WTC11 (cell line): ENCODE measurements around the gene ANKRD22. TPM values are rescaled to one million over a fixed set of nuclear protein-coding genes. Genes with fewer than 3 reads are reported as not detected.

Experiments
- ATAC-seq: fragments of 200-7000 bp; cut with Tn5 transposase; 2 replicates; pipeline ENCODE4 v1.10.0; 2021; ENCODE audit warnings: mild to moderate bottlenecking, moderate library complexity
- CTCF ChIA-PET: fragments of 300-600 bp; sonication (Branson Sonifier 250); formaldehyde crosslinking; loops from one replicate; lab custom pipeline; 2021; ENCODE audit warnings: antibody characterized with exemption; lab: Charles Lee
- POLR2A ChIA-PET: fragments of 350-600 bp; sonication (Branson Sonifier 250); formaldehyde crosslinking; loops from one replicate; lab custom pipeline; 2021; ENCODE audit warnings: antibody characterized with exemption; lab: Charles Lee
- DNase-seq: peaks from one replicate; pipeline ENCODE4 v3.0.0; 2021; ENCODE audit warnings: low spot score
- H3K27ac Mint-ChIP-seq: 2 replicates; pipeline ENCODE4 v1.8.0; 2021; ENCODE audit warnings: mixed read lengths
- H3K27me3 Mint-ChIP-seq: 2 replicates; pipeline ENCODE4 v1.8.0; 2021; ENCODE audit warnings: low read depth, mild to moderate bottlenecking, moderate library complexity, mixed read lengths
- H3K36me3 Mint-ChIP-seq: 2 replicates; pipeline ENCODE4 v1.8.0; 2021; ENCODE audit warnings: mixed read lengths
- H3K4me1 Mint-ChIP-seq: 2 replicates; pipeline ENCODE4 v1.8.0; 2022; ENCODE audit warnings: mixed read lengths
- H3K4me3 Mint-ChIP-seq: 2 replicates; pipeline ENCODE4 v1.8.0; 2021; ENCODE audit warnings: mild to moderate bottlenecking, moderate library complexity, mixed read lengths
- H3K9me3 Mint-ChIP-seq: 2 replicates; pipeline ENCODE4 v1.8.0; 2021; ENCODE audit warnings: mixed read lengths
- GRHL2 ChIP-seq: fragments of 250-450 bp; sonication (Bioruptor Pico); IDR thresholded peaks from 2 replicates; pipeline ENCODE4 v1.8.0; 2022; ENCODE audit warnings: mild to moderate bottlenecking, moderate library complexity; ENCODE audit not compliant: insufficient replicate concordance, severe bottlenecking
- JUN ChIP-seq: sonication (generic); formaldehyde crosslinking; IDR thresholded peaks from 2 replicates; pipeline ENCODE4 v1.8.0; 2023; ENCODE audit warnings: mild to moderate bottlenecking, missing genetic modification reagents
- NFYB ChIP-seq: sonication (generic); formaldehyde crosslinking; conservative IDR thresholded peaks from 2 replicates; pipeline ENCODE4 v1.8.0; 2022; ENCODE audit warnings: low read depth, missing genetic modification reagents
- PRRX2 ChIP-seq: fragments of 250-450 bp; sonication (Bioruptor Pico); IDR thresholded peaks from 2 replicates; pipeline ENCODE4 v1.8.0; 2021; ENCODE audit warnings: mild to moderate bottlenecking
- RELA ChIP-seq: sonication (generic); formaldehyde crosslinking; IDR thresholded peaks from 2 replicates; pipeline ENCODE4 v1.8.1; 2022; ENCODE audit warnings: missing genetic modification reagents, mild to moderate bottlenecking, borderline replicate concordance
- SOX15 ChIP-seq: fragments of 250-450 bp; sonication (Bioruptor Pico); IDR thresholded peaks from 2 replicates; pipeline ENCODE4 v1.9.0; 2021; ENCODE audit warnings: mild to moderate bottlenecking
- ZBTB21 ChIP-seq: sonication (generic); formaldehyde crosslinking; IDR thresholded peaks from 2 replicates; pipeline ENCODE4 v1.8.1; 2023; ENCODE audit warnings: mild to moderate bottlenecking, missing genetic modification reagents, borderline replicate concordance
- ZNF121 ChIP-seq: sonication (generic); formaldehyde crosslinking; IDR thresholded peaks from 2 replicates; pipeline ENCODE4 v1.8.0; 2023; ENCODE audit warnings: missing genetic modification reagents
- ZNF232 ChIP-seq: sonication (generic); formaldehyde crosslinking; IDR thresholded peaks from 2 replicates; pipeline ENCODE4 v1.8.0; 2022; ENCODE audit warnings: mild to moderate bottlenecking, missing genetic modification reagents
- ZNF317 ChIP-seq: sonication (generic); formaldehyde crosslinking; IDR thresholded peaks from 2 replicates; pipeline ENCODE4 v1.8.1; 2023; ENCODE audit warnings: low read depth, mild to moderate bottlenecking, moderate library complexity, missing genetic modification reagents, borderline replicate concordance
- ZNF423 ChIP-seq: fragments of 250-450 bp; sonication (Bioruptor Pico); IDR thresholded peaks from 2 replicates; pipeline ENCODE4 v2.1.2; 2022; ENCODE audit warnings: mild to moderate bottlenecking, moderate library complexity
- total RNA-seq: library from RNA; stranded (reverse); gene quantifications from 3 replicates; pipeline ENCODE4 v1.2.3, GENCODE V29; 2021
- TF ChIP-seq, protein P1 (sequence below): sonication (generic); formaldehyde crosslinking; IDR thresholded peaks from 2 replicates; pipeline ENCODE4 v1.8.0; 2022; ENCODE audit warnings: mild to moderate bottlenecking, missing genetic modification reagents
- TF ChIP-seq, protein P2 (sequence below): sonication (generic); formaldehyde crosslinking; IDR thresholded peaks from 2 replicates; pipeline ENCODE4 v1.8.1; 2022; ENCODE audit warnings: missing genetic modification reagents, borderline replicate concordance
- TF ChIP-seq, protein P3 (sequence below): fragments of 250-450 bp; sonication (Bioruptor Pico); IDR thresholded peaks from 2 replicates; pipeline ENCODE4 v1.9.0; 2021; ENCODE audit warnings: mild to moderate bottlenecking
- TF ChIP-seq, protein P4 (sequence below): sonication (generic); formaldehyde crosslinking; IDR thresholded peaks from 2 replicates; pipeline ENCODE4 v1.8.0; 2023; ENCODE audit warnings: missing genetic modification reagents, mild to moderate bottlenecking, borderline replicate concordance
- TF ChIP-seq, protein P5 (sequence below): sonication (generic); formaldehyde crosslinking; IDR thresholded peaks from 2 replicates; pipeline ENCODE4 v1.8.0; 2022; ENCODE audit warnings: mild to moderate bottlenecking, missing genetic modification reagents
- TF ChIP-seq, protein P6 (sequence below): sonication (generic); formaldehyde crosslinking; IDR thresholded peaks from 2 replicates; pipeline ENCODE4 v1.8.1; 2022; ENCODE audit warnings: low read depth, missing genetic modification reagents, borderline replicate concordance
- TF ChIP-seq, protein P7 (sequence below): fragments of 250-450 bp; sonication (Bioruptor Pico); IDR thresholded peaks from 2 replicates; pipeline ENCODE4 v1.8.0; 2021; ENCODE audit warnings: mild to moderate bottlenecking
- TF ChIP-seq, protein P8 (sequence below): sonication (generic); formaldehyde crosslinking; conservative IDR thresholded peaks from 2 replicates; pipeline ENCODE4 v1.8.1; 2023; ENCODE audit warnings: mild to moderate bottlenecking, low read depth, missing genetic modification reagents, moderate library complexity

The ANKRD22 gene
- total RNA-seq, 1 experiment from 2014 or later: not detected

DNA sequence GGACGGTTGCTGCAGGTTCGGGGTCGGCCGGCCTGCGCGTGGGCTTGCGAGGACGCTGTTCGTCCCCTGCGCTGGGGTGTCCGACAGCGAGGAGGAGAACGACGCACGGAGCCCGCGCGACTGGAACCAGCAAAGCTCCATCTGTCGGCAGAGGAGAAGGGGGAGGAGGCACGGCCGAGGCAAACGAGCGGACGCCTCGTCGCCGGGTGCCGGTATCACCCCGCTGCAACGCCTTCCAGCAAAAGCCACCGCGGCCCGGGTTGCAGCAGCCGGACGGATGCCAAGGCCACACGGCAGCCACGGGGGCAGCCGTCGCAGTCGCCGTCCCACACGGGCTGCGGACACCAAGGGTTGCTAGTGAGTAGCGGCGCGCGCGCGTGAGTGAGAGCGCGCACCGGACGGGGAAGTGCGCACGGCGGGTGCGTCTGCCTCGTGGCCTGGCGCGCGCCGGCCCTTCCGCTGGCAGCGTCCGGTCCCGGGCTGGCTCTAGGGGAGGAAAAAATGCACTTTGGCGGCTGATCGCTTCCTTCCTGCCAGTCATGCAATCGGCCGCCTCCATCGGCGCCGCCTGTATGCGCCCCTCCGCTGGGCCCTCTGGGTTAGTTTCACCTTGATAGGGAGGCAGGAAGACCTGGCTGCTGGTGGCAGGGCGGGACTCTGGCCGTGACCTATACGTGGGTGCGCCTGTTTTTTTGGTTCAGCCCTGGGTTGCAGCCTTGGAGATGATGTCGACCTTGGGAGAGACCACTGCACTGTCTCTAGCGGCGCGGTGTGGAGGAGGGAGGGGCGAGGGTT lies 28.8 kb upstream of the ANKRD22 start (continued):
- TF ChIP-seq RELA (peak; percentile 81; the same call in 1 of the 2 replicates), ZNF423 (CRISPR knock-in tag) (no peak), ZNF232 (0 out of 2 replicates have a peak, but pooled peaks have one; percentile 37), NFYB (no peak), ZBTB21 (peak; percentile 78), GRHL2 (no peak)
- TF ChIP-seq, protein P1, sequence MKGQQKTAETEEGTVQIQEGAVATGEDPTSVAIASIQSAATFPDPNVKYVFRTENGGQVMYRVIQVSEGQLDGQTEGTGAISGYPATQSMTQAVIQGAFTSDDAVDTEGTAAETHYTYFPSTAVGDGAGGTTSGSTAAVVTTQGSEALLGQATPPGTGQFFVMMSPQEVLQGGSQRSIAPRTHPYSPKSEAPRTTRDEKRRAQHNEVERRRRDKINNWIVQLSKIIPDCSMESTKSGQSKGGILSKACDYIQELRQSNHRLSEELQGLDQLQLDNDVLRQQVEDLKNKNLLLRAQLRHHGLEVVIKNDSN (CRISPR knock-in tag): peak; percentile 70; the same call in 1 of the 2 replicates

DNA sequence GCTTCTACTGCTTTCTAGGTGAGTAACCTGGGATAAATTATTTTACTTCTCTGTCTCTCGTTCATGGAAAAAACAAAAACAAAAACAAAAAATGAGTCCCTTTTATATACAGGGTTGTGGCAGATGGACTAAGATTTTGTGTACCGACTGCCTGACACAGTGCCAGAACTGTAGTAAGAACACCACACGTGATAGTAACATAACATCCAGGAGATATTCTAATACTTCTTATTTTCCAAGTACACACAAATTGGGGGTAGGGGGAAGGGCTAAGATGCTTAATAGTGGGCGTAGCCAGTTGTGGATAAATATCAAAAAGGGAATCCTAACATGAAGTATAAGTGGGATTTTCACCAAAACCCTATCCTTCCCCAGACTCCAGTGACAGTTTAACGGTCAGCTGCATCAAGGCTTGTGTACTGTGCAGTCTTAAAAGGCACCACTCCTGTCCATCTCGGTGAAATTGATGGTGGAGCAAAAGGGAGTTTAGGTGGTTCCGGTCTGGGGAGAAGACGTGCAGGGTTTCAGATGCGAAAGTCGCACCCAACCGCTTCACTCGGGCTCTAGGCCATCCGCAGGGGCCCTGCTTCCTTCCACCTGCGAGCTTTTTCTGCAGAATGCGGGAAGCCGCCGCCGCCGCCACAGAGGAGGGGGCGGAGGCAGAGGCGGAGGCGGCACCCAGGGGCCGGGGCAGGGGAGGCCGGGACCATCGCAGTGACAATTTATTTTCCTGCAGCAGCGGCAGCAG lies 28.1 kb upstream of the ANKRD22 start, which contains the start of gene STAMBPL1:
STAMBPL1 (plus strand) TSS at position 712 of the 748 bp plus-strand sequence. CDS start 21,464 bp downstream, outside the sequence.
- DNase-seq (no peak), ATAC-seq (peak; percentile 49)
- POLR2A ChIA-PET: interaction anchor here (1.0 kb wide), 1 partner anchor 22 kb away, joined by 5 read pairs; no protein-coding TSS in a partner anchor
- Mint-ChIP-seq H3K27me3 (peaks cover 15% of the 10 kb centered on the region), H3K36me3 (no peaks in the 10 kb centered on the region), H3K9me3 (no peaks in the 10 kb centered on the region), H3K4me1 (peaks cover 50% of the 10 kb centered on the region), H3K4me3 (peak within 1 kb of the TSS; percentile 88), H3K27ac (peak within 1 kb of the TSS; percentile 89)
- CTCF ChIA-PET: interaction anchor here (0.6 to 2.0 kb wide), 11 partner anchors 13 to 328 kb away, joined by 3 to 11 read pairs (median 4); partner anchors contain the start of genes CH25H and FAS
- no peak for TF ChIP-seq ZNF121 (CRISPR knock-in tag)
- TF ChIP-seq, protein P2, sequence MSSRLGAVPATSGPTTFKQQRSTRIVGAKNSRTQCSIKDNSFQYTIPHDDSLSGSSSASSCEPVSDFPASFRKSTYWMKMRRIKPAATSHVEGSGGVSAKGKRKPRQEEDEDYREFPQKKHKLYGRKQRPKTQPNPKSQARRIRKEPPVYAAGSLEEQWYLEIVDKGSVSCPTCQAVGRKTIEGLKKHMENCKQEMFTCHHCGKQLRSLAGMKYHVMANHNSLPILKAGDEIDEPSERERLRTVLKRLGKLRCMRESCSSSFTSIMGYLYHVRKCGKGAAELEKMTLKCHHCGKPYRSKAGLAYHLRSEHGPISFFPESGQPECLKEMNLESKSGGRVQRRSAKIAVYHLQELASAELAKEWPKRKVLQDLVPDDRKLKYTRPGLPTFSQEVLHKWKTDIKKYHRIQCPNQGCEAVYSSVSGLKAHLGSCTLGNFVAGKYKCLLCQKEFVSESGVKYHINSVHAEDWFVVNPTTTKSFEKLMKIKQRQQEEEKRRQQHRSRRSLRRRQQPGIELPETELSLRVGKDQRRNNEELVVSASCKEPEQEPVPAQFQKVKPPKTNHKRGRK (CRISPR knock-in tag): no peak
- TF ChIP-seq, protein P3, sequence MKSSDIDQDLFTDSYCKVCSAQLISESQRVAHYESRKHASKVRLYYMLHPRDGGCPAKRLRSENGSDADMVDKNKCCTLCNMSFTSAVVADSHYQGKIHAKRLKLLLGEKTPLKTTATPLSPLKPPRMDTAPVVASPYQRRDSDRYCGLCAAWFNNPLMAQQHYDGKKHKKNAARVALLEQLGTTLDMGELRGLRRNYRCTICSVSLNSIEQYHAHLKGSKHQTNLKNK (CRISPR knock-in tag): no peak
- TF ChIP-seq, protein P4, sequence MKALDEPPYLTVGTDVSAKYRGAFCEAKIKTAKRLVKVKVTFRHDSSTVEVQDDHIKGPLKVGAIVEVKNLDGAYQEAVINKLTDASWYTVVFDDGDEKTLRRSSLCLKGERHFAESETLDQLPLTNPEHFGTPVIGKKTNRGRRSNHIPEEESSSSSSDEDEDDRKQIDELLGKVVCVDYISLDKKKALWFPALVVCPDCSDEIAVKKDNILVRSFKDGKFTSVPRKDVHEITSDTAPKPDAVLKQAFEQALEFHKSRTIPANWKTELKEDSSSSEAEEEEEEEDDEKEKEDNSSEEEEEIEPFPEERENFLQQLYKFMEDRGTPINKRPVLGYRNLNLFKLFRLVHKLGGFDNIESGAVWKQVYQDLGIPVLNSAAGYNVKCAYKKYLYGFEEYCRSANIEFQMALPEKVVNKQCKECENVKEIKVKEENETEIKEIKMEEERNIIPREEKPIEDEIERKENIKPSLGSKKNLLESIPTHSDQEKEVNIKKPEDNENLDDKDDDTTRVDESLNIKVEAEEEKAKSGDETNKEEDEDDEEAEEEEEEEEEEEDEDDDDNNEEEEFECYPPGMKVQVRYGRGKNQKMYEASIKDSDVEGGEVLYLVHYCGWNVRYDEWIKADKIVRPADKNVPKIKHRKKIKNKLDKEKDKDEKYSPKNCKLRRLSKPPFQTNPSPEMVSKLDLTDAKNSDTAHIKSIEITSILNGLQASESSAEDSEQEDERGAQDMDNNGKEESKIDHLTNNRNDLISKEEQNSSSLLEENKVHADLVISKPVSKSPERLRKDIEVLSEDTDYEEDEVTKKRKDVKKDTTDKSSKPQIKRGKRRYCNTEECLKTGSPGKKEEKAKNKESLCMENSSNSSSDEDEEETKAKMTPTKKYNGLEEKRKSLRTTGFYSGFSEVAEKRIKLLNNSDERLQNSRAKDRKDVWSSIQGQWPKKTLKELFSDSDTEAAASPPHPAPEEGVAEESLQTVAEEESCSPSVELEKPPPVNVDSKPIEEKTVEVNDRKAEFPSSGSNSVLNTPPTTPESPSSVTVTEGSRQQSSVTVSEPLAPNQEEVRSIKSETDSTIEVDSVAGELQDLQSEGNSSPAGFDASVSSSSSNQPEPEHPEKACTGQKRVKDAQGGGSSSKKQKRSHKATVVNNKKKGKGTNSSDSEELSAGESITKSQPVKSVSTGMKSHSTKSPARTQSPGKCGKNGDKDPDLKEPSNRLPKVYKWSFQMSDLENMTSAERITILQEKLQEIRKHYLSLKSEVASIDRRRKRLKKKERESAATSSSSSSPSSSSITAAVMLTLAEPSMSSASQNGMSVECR (CRISPR knock-in tag): no peak
- no peak for TF ChIP-seq JUN (CRISPR knock-in tag)
- TF ChIP-seq, protein P5, sequence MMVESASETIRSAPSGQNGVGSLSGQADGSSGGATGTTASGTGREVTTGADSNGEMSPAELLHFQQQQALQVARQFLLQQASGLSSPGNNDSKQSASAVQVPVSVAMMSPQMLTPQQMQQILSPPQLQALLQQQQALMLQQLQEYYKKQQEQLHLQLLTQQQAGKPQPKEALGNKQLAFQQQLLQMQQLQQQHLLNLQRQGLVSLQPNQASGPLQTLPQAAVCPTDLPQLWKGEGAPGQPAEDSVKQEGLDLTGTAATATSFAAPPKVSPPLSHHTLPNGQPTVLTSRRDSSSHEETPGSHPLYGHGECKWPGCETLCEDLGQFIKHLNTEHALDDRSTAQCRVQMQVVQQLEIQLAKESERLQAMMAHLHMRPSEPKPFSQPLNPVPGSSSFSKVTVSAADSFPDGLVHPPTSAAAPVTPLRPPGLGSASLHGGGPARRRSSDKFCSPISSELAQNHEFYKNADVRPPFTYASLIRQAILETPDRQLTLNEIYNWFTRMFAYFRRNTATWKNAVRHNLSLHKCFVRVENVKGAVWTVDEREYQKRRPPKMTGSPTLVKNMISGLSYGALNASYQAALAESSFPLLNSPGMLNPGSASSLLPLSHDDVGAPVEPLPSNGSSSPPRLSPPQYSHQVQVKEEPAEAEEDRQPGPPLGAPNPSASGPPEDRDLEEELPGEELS (CRISPR knock-in tag): no peak
- no peak for TF ChIP-seq ZNF317
- TF ChIP-seq, protein P6, sequence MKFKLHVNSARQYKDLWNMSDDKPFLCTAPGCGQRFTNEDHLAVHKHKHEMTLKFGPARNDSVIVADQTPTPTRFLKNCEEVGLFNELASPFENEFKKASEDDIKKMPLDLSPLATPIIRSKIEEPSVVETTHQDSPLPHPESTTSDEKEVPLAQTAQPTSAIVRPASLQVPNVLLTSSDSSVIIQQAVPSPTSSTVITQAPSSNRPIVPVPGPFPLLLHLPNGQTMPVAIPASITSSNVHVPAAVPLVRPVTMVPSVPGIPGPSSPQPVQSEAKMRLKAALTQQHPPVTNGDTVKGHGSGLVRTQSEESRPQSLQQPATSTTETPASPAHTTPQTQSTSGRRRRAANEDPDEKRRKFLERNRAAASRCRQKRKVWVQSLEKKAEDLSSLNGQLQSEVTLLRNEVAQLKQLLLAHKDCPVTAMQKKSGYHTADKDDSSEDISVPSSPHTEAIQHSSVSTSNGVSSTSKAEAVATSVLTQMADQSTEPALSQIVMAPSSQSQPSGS: no peak
- TF ChIP-seq PRRX2 (CRISPR knock-in tag): no peak
- TF ChIP-seq, protein P7, sequence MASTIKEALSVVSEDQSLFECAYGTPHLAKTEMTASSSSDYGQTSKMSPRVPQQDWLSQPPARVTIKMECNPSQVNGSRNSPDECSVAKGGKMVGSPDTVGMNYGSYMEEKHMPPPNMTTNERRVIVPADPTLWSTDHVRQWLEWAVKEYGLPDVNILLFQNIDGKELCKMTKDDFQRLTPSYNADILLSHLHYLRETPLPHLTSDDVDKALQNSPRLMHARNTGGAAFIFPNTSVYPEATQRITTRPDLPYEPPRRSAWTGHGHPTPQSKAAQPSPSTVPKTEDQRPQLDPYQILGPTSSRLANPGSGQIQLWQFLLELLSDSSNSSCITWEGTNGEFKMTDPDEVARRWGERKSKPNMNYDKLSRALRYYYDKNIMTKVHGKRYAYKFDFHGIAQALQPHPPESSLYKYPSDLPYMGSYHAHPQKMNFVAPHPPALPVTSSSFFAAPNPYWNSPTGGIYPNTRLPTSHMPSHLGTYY (CRISPR knock-in tag): no peak
- TF ChIP-seq, protein P8, sequence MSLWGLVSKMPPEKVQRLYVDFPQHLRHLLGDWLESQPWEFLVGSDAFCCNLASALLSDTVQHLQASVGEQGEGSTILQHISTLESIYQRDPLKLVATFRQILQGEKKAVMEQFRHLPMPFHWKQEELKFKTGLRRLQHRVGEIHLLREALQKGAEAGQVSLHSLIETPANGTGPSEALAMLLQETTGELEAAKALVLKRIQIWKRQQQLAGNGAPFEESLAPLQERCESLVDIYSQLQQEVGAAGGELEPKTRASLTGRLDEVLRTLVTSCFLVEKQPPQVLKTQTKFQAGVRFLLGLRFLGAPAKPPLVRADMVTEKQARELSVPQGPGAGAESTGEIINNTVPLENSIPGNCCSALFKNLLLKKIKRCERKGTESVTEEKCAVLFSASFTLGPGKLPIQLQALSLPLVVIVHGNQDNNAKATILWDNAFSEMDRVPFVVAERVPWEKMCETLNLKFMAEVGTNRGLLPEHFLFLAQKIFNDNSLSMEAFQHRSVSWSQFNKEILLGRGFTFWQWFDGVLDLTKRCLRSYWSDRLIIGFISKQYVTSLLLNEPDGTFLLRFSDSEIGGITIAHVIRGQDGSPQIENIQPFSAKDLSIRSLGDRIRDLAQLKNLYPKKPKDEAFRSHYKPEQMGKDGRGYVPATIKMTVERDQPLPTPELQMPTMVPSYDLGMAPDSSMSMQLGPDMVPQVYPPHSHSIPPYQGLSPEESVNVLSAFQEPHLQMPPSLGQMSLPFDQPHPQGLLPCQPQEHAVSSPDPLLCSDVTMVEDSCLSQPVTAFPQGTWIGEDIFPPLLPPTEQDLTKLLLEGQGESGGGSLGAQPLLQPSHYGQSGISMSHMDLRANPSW (CRISPR knock-in tag): no peak
- no peak for TF ChIP-seq SOX15 (CRISPR knock-in tag)
